Peyer's patch (tissue), 4 donors: ENCODE results near the gene F3. TPM values are rescaled to one million over a fixed set of nuclear protein-coding genes. Genes with fewer than 3 reads are reported as not detected.

Experiments used
- DNase-seq, 3 donors: peaks; one replicate each; pipeline ENCODE4 v3.0.0-alpha.2; 2017 to 2019
- H3K27ac ChIP-seq, 4 donors: fragments of 200-600 bp; sonication (generic); one replicate each; pipeline ENCODE4 v1.5.1; 2016 to 2019
- H3K27me3 ChIP-seq, 2 donors: fragments of 200-600 bp; sonication (generic); one replicate each; pipeline ENCODE4 v1.5.1; 2019
- H3K36me3 ChIP-seq, 3 donors: fragments of 200-600 bp; sonication (generic); one replicate each; pipeline ENCODE4 v1.5.1; 2016 to 2019
- H3K4me1 ChIP-seq, 4 donors: fragments of 200-600 bp; sonication (generic); one replicate each; pipeline ENCODE4 v1.5.1; 2016 to 2019
- H3K4me3 ChIP-seq, 4 donors: fragments of 200-600 bp; sonication (generic); 1 replicate in 3 of 4; 2 replicates in 1 of 4; pipeline ENCODE4 v1.5.1; 2016 to 2019; ENCODE audit warnings: mild to moderate bottlenecking in 1 of 4
- H3K9me3 ChIP-seq, 4 donors: fragments of 200-600 bp; sonication (generic); one replicate each; pipeline ENCODE4 v1.5.1; 2016 to 2019; ENCODE audit warnings: mild to moderate bottlenecking in 1 of 4
- CTCF ChIP-seq, 6 experiments: fragments of 450-650 bp in 4 of 6; fragments of 200-600 bp in 2 of 6; sonication (generic) in 1 of 6; IDR thresholded peaks; one replicate each; pipeline ENCODE4 v1.5.1; 2017 to 2019; ENCODE audit warnings: antibody characterized with exemption in 6 of 6, mild to moderate bottlenecking in 3 of 6, moderate library complexity in 1 of 6
- POLR2A ChIP-seq, 2 donors: fragments of 450-650 bp; IDR thresholded peaks; one replicate each; pipeline ENCODE4 v1.5.1; 2017; ENCODE audit warnings: antibody characterized with exemption in 2 of 2, mild to moderate bottlenecking in 2 of 2, moderate library complexity in 2 of 2
- total RNA-seq, 4 donors: library from RNA; depleted of rRNA; stranded (reverse); fragments of >200 nt; gene quantifications; one replicate each; pipeline ENCODE4 v1.1.0, GENCODE V29; 2016

F3 gene
- total RNA-seq, result 100 to 1,000 TPM in 3 of 4 donors, 10 to 100 TPM in 1; 76.9 to 445 (median 137) TPM

- Histone ChIP-seq H3K27ac (peak within 1 kb of the TSS; percentile 75 to 92 (median 88)), H3K4me3 (peak within 1 kb of the TSS; percentile 48 to 85 (median 70)), H3K9me3 (no peaks in the 10 kb centered on the region), H3K36me3 (no peaks in the 10 kb centered on the region), H3K4me1 (peaks cover 0 to 11% (median 5%) of the 10 kb centered on the region in 4 donors), H3K27me3 (no peaks in the 10 kb centered on the region)
- peak; percentile 75 to 91 for TF ChIP-seq POLR2A (IDR thresholded peaks at IDR 0.05)
- peak in 1 of 6 experiments; percentile 22 for TF ChIP-seq CTCF (IDR thresholded peaks at IDR 0.05)
- DNase-seq, result peak; percentile 43 to 96 (median 95)
Measured at GRCh38 chr1:94541246-94542087, at the start of gene F3. TSS of gene F3 (minus strand) at chr1:94541759. CDS start at chr1:94541636, 123 bp downstream.

- Histone ChIP-seq H3K4me3 (no peak overlapping the region), H3K27me3 (no peaks in the 10 kb centered on the region), H3K4me1 (peaks cover 0 to 3% (median 0%) of the 10 kb centered on the region in 4 donors), H3K27ac (peak overlapping the region in 2 of 4 donors; percentile 7 to 40), H3K9me3 (no peaks in the 10 kb centered on the region), H3K36me3 (no peaks in the 10 kb centered on the region)
- DNase-seq, result no peak
- no peak for TF ChIP-seq CTCF (IDR thresholded peaks at IDR 0.05)
- no peak for TF ChIP-seq POLR2A (IDR thresholded peaks at IDR 0.05)
Measured at GRCh38 chr1:94590203-94591137, 48.9 kb upstream of the F3 start.

GRCh38 chr1:94589728-94590127 lies 48.2 kb upstream of the F3 start:
- no peak for DNase-seq
- TF ChIP-seq POLR2A (IDR thresholded peaks at IDR 0.05), result no peak
- no peak for TF ChIP-seq CTCF (IDR thresholded peaks at IDR 0.05)
- H3K9me3 ChIP-seq, result no peaks in the 10 kb centered on the region
- peaks cover 0 to 3% (median 0%) of the 10 kb centered on the region in 4 donors for H3K4me1 ChIP-seq
- no peaks in the 10 kb centered on the region for H3K27me3 ChIP-seq
- no peaks in the 10 kb centered on the region for H3K36me3 ChIP-seq
- no peak overlapping the region for H3K4me3 ChIP-seq
- peak overlapping the region in 2 of 4 donors; percentile 12 to 40 for H3K27ac ChIP-seq

- Histone ChIP-seq H3K27ac (no peak overlapping the region), H3K9me3 (no peaks in the 10 kb centered on the region), H3K4me1 (no peaks in the 10 kb centered on the region), H3K4me3 (no peak overlapping the region), H3K27me3 (no peaks in the 10 kb centered on the region), H3K36me3 (no peaks in the 10 kb centered on the region)
- no peak for DNase-seq
- TF ChIP-seq CTCF (IDR thresholded peaks at IDR 0.05), result no peak
- no peak for TF ChIP-seq POLR2A (IDR thresholded peaks at IDR 0.05)
Measured at GRCh38 chr1:94582565-94582964, 41.0 kb upstream of the F3 start.

- H3K27me3 ChIP-seq, result no peaks in the 10 kb centered on the region
- DNase-seq, result no peak
- no peaks in the 10 kb centered on the region for H3K4me1 ChIP-seq
- TF ChIP-seq POLR2A (IDR thresholded peaks at IDR 0.05) (no peak), CTCF (IDR thresholded peaks at IDR 0.05) (no peak)
- no peaks in the 10 kb centered on the region for H3K36me3 ChIP-seq
- no peaks in the 10 kb centered on the region for H3K9me3 ChIP-seq
- no peak overlapping the region for H3K4me3 ChIP-seq
- H3K27ac ChIP-seq, result peak overlapping the region in 1 of 4 donors; percentile 5
Measured at GRCh38 chr1:94580367-94581115, 39.0 kb upstream of the F3 start.
